OCI-M1 (cell line): ENCODE data around the gene PRSS27.
A peak's percentile ranks its signal among the peaks of the same experiment; 100 is the strongest.
"Not testable (repeated sequence)": the region's sequence is repeated elsewhere in the genome, so short reads cannot be mapped to it uniquely, and the experiment has no call there.

Source experiments
- DNase-seq: peaks from one replicate; lab custom pipeline; 2025; lab: John Stamatoyannopoulos, UW

The PRSS27 gene

DNA sequence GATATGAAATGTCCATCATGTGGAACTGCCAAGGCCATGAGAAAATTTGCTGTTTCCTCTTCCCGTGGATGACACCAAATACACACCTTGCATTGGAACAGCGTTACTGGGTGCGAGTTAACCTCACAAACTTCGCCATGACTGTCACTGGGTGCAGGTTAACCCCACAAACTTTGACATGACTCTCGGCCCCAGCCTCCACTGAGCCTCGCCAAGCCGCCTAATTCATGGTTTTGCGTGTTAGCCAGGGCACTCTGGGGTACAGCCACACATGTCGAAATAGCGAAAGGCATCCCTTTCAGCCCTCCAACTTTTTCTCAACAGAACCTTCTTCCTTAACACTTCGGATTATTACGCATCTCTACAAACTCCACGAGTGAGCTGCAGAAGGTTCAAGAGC lies 48.3 kb downstream of the PRSS27 start:
- no peak for DNase-seq

DNA sequence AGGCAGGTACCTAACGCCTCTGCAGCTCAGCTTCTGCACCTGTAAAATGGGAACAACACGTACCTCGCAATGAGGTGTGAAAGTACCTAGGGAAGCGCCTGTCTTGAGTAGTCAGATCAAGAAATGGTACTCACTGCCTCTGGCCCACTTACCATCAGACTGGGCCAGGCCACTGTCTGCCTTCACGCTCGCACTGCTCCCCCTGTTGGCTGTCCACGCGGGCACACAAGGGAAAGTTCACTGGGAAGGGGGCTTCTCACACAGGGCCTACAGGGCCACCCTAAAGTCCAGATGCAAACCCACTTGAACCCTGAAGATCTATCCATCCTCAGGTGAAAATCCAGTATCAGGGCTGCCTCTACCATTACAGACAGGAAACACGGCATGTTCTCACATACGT lies 48.8 kb downstream of the PRSS27 start:
- DNase-seq = peak; percentile 10

DNA sequence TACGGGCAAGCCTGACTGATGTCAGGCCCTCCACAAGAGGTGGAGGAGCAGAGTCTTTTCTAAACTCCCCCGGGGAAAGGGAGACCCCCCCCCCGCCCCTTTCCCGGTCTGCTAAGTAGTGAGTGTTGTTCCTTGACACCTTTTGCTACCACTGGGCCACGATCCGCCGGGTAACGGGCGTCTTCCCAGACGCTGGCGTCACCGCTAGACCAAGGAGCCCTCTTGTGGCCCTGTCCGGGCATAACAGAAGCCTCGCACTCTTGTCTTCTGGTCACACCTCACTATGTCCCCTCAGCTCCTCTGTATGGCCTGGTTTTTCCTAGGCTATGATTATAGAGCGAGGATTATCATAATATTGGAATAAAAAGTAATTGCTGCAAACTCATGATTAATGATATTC lies 50.0 kb downstream of the PRSS27 start:
- peak; percentile 77 for DNase-seq

DNA sequence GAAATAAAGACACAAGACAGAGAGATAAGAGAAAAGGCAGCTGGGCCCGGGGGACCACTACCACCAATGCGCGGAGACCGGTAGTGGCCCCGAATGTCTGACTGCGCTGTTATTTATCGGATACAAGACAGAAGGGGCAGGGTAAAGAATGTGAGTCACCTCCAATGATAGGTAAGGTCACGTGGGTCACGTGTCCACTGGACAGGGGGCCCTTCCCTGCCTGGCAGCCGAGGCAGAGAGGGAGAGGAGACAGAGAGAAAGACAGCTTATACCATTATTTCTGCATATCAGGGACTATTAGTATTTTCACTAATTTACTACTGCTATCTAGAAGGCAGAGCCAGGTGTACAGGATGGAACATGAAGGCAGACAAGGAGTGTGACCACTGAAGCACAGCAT lies 50.4 kb downstream of the PRSS27 start:
- DNase-seq = not testable (repeated sequence)

DNA sequence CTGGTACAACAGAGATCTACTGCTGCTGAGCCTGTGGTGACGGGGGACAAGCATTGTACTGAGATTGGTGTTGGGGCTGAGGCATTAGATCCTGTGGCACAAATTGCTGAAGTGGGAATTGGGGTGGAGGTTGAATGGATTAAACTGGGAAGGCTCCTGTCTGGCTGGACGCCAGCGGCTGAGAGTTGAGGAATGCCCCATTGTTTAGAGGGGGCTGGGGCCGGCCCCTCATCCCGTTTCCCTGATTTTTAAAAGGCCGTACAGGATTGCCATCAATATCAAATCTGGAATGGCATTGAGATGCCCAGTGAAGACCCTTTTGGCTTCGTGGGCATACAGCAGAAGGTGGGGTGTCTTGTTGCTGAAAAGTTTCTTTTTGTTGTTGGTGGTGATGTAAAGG lies 53.4 kb downstream of the PRSS27 start:
- DNase-seq = not testable (repeated sequence)

DNA sequence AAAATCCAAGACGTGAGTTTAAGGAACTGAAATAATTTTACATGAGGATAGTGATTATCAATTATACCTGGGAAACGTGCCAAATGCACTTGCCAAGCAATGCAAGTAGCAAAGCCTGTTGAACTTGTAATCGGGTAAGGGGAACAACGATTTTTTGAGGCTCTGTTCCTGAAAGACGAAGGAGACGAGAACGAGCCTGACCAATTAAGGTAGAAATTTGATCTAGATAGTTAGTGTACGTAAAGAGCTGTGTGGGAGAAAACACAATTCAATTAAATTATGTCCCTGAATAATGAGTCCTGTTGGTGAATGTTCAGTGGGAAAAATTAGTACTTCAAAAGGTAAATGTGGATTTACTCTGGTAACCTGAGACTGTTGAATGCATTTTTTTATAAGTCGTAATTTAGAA lies 55.4 kb downstream of the PRSS27 start:
- no peak for DNase-seq

DNA sequence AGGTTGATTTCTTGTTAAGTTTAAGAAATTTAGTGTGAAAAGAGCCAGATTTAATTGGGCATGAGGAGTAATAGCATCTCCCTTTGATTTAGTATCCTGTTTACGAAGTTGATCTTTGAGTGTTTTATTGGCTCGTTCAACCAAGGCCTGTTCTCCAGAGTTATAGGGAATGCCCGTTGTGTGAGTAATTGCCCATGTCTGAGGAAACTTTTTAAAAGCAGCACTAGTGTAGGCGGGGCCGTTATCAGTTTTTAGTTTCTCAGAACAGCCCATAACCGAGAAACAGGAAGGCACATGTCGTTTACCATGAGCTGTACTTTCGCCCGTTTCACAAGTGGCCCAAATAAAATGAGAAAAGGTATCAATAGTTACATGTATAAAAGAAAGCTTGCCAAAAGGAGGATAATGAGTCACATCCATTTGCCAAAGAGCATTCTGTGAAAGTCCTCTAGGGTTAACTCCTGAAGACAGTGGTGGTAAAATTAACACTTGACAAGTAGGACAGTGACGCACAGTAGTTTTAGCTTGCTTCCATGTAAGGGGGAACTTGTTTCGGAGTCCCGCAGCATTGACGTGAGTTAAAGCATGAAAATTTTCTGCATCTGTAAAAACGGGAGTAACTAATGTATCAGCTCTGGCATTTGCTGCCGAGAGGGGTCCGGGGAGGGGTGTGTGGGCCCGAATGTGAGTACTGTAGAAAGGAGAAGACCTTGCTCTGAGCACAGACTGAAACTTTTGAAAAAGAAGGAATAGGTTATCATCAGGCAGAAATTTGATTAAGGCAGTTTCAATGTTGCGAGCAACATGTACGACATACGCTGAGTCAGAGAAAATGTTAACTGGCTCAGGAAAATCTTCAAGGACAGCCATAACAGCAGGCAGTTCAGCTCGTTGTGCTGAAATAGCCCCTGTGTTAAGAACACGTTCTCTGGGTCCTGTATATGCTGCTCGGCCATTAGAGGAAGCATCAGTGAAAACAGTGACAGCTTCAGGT lies 56.2 kb downstream of the PRSS27 start:
- DNase-seq = peak; percentile 69
